Ovary (tissue), 3 donors: ENCODE measurements around the gene AP1M2.

Experiments used
- EP300 ChIP-seq: sonication (generic); formaldehyde crosslinking; IDR thresholded peaks from one replicate; pipeline ENCODE4 v1.6.1; 2017; ENCODE audit warnings: antibody characterized with exemption
- POLR2A ChIP-seq: fragments of 450-650 bp; IDR thresholded peaks from one replicate; pipeline ENCODE4 v1.6.1; 2017; ENCODE audit warnings: antibody characterized with exemption, mild to moderate bottlenecking, moderate library complexity
- TF ChIP-seq, protein P1 (sequence below), 3 donors: fragments of 450-650 bp in 2 of 3; fragments of 200-600 bp in 1 of 3; IDR thresholded peaks; one replicate each; pipeline versions ENCODE4 v1.5.1 to v1.8.0; 2016 to 2022; ENCODE audit warnings: antibody characterized with exemption in 3 of 3, mild to moderate bottlenecking in 1 of 3
- donor health status: DM: no; HTN: no; CAD: no.

DNA sequence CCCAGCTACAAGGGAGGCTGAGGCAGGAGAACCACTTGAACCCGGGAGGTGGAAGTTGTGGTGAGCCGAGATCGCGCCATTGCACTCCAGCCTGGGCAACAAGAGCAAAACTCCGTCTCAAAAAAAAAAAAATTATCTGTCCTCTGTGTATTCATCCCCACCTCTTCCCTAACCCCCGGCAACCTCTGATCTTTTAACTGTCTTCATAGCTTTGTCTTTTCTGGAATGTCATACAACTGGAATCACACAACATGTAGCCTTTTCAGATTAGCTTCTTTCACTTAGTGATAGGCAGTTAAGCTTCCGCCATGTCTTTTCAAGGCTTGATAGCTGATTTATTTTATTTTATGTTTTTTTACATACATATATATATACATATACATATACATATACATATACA is 61.5 kb downstream of the AP1M2 start:
- TF ChIP-seq POLR2A (no peak), EP300 (no peak)
- TF ChIP-seq, protein P1, sequence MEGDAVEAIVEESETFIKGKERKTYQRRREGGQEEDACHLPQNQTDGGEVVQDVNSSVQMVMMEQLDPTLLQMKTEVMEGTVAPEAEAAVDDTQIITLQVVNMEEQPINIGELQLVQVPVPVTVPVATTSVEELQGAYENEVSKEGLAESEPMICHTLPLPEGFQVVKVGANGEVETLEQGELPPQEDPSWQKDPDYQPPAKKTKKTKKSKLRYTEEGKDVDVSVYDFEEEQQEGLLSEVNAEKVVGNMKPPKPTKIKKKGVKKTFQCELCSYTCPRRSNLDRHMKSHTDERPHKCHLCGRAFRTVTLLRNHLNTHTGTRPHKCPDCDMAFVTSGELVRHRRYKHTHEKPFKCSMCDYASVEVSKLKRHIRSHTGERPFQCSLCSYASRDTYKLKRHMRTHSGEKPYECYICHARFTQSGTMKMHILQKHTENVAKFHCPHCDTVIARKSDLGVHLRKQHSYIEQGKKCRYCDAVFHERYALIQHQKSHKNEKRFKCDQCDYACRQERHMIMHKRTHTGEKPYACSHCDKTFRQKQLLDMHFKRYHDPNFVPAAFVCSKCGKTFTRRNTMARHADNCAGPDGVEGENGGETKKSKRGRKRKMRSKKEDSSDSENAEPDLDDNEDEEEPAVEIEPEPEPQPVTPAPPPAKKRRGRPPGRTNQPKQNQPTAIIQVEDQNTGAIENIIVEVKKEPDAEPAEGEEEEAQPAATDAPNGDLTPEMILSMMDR (IDR thresholded peaks at IDR 0.05), result no peak
